Thoracic aorta (tissue), 2 donors: ENCODE data around the gene HYLS1. TPM values are rescaled to one million over a fixed set of nuclear protein-coding genes. Genes with fewer than 3 reads are reported as not detected.

Experiments used
- ATAC-seq: fragments of 150-250 bp; one replicate; pipeline ENCODE4 v1.8.0; 2017; ENCODE audit warnings: low read depth; ENCODE audit not compliant: insufficient number of reproducible peaks, low FRiP score
- DNase-seq: peaks from one replicate; pipeline ENCODE4 v3.0.0-alpha.2; 2020; ENCODE audit warnings: low spot score
- H3K27ac ChIP-seq, 2 donors: fragments of 200-600 bp; sonication (generic); 1 replicate in 1 of 2; 2 replicates in 1 of 2; pipeline ENCODE4 v1.5.1; 2016; ENCODE audit warnings: mild to moderate bottlenecking in 2 of 2, moderate library complexity in 2 of 2
- H3K27me3 ChIP-seq: fragments of 200-600 bp; sonication (generic); replicated peaks from 2 replicates; pipeline ENCODE4 v1.6.0; 2016; ENCODE audit warnings: mild to moderate bottlenecking; ENCODE audit not compliant: insufficient read depth
- H3K36me3 ChIP-seq: fragments of 200-600 bp; sonication (generic); one replicate; pipeline ENCODE4 v1.5.1; 2016
- H3K4me1 ChIP-seq, 2 donors: fragments of 200-600 bp; sonication (generic); 1 replicate in 1 of 2; 2 replicates in 1 of 2; pipeline versions ENCODE4 v1.5.1 to v1.6.0; 2016; ENCODE audit warnings: low read depth in 2 of 2, mild to moderate bottlenecking in 1 of 2; ENCODE audit not compliant: control insufficient read depth in 1 of 2
- H3K4me3 ChIP-seq: fragments of 200-600 bp; sonication (generic); 2 replicates; pipeline ENCODE4 v1.5.1; 2016; ENCODE audit warnings: mild to moderate bottlenecking
- H3K9me3 ChIP-seq: fragments of 200-600 bp; sonication (generic); 2 replicates; pipeline ENCODE4 v1.5.1; 2016
- total RNA-seq, 2 donors: library from RNA; depleted of rRNA; stranded (reverse); fragments of >200 nt; gene quantifications; one replicate each; pipeline versions ENCODE4 v1.1.0 to v1.2.3, GENCODE V29; 2016
- TF ChIP-seq, protein P1 (sequence below): fragments of 200-600 bp; sonication (generic); IDR thresholded peaks from one replicate; pipeline ENCODE4 v1.5.1; 2019; ENCODE audit warnings: antibody characterized with exemption

HYLS1 gene
- total RNA-seq, 2 donors from 2014 or later = 0.56 to 6.1 TPM

GRCh38 chr11:125934473-125934872, 47.0 kb downstream of the HYLS1 start:
- Histone ChIP-seq H3K36me3 (no peaks in the 10 kb centered on the region), H3K27ac (no peak overlapping the region)

GRCh38 chr11:125935056-125935455, 47.6 kb downstream of the HYLS1 start:
- no peak overlapping the region for H3K27ac ChIP-seq
- DNase-seq = no peak
- H3K4me1 ChIP-seq = no peaks in the 10 kb centered on the region
- no peaks in the 10 kb centered on the region for H3K36me3 ChIP-seq
- TF ChIP-seq, protein P1, sequence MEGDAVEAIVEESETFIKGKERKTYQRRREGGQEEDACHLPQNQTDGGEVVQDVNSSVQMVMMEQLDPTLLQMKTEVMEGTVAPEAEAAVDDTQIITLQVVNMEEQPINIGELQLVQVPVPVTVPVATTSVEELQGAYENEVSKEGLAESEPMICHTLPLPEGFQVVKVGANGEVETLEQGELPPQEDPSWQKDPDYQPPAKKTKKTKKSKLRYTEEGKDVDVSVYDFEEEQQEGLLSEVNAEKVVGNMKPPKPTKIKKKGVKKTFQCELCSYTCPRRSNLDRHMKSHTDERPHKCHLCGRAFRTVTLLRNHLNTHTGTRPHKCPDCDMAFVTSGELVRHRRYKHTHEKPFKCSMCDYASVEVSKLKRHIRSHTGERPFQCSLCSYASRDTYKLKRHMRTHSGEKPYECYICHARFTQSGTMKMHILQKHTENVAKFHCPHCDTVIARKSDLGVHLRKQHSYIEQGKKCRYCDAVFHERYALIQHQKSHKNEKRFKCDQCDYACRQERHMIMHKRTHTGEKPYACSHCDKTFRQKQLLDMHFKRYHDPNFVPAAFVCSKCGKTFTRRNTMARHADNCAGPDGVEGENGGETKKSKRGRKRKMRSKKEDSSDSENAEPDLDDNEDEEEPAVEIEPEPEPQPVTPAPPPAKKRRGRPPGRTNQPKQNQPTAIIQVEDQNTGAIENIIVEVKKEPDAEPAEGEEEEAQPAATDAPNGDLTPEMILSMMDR = no peak
- H3K4me3 ChIP-seq = no peak overlapping the region
- no peak for ATAC-seq
- H3K27me3 ChIP-seq = no peaks in the 10 kb centered on the region
- H3K9me3 ChIP-seq = no peaks in the 10 kb centered on the region

More at GRCh38 chr11:125934473-125934872, 47.0 kb downstream of the HYLS1 start:
- Histone ChIP-seq H3K4me3 (no peak overlapping the region), H3K9me3 (no peaks in the 10 kb centered on the region), H3K27me3 (no peaks in the 10 kb centered on the region), H3K4me1 (no peaks in the 10 kb centered on the region)
- TF ChIP-seq, protein P1 = no peak
- DNase-seq (no peak), ATAC-seq (no peak)

GRCh38 chr11:125935618-125936199, 48.2 kb downstream of the HYLS1 start:
- Histone ChIP-seq H3K36me3 (no peaks in the 10 kb centered on the region), H3K27ac (no peak overlapping the region), H3K4me3 (no peak overlapping the region), H3K9me3 (no peaks in the 10 kb centered on the region), H3K4me1 (no peaks in the 10 kb centered on the region), H3K27me3 (no peaks in the 10 kb centered on the region)
- DNase-seq (no peak), ATAC-seq (no peak)
- TF ChIP-seq, protein P1 = no peak

DNA sequence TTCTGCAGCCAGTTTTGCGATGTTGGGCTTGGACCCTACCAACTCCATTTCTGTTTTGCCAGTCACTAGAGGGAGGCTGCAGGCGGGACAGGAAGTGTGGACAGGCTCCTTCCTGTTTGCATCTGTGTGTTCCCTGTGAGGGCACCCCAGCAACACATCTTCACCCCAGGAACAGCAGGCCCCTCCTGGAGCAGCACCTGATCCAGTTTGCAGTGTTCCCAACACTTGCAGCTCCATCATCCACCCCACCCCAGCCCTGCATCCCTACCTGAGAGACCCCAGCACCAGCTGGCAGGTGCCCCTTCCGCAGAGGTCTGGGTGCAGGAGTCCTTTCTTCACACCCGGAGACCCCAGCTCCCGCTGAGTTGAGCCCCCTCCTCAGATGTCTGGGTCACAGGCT, 51.0 kb downstream of the HYLS1 start:
- no peaks in the 10 kb centered on the region for H3K9me3 ChIP-seq
- TF ChIP-seq, protein P1 = no peak
- ATAC-seq (no peak), DNase-seq (no peak)
- H3K27ac ChIP-seq = no peak overlapping the region
- H3K27me3 ChIP-seq = no peaks in the 10 kb centered on the region
- no peaks in the 10 kb centered on the region for H3K4me1 ChIP-seq
- no peaks in the 10 kb centered on the region for H3K36me3 ChIP-seq
- H3K4me3 ChIP-seq = no peak overlapping the region

DNA sequence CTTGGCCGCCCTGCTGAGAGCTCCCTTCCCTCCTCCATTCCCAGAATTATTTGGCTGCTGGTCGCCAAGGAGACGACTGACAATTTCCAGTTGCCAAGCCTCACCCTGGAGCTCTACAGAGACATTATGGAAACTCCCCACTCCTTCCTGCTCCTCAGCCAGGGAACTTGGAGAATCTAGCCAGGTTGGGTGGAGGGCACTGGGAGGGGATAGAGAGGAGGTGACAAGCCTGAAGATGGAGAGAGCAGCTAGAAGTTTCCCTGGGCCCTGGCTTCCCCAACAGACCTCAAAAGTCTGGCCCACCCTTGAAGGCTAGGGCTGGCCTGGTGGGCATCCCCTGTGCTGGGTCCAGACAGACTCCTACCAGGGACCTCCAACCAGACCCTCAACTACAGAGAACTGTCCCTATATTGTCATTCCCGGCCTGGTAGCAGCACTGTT, 51.6 kb downstream of the HYLS1 start:
- TF ChIP-seq, protein P1 = no peak
- Histone ChIP-seq H3K27me3 (no peaks in the 10 kb centered on the region), H3K27ac (no peak overlapping the region), H3K9me3 (no peaks in the 10 kb centered on the region), H3K36me3 (no peaks in the 10 kb centered on the region), H3K4me1 (no peaks in the 10 kb centered on the region), H3K4me3 (no peak overlapping the region)
- DNase-seq (no peak), ATAC-seq (no peak)
